ENCODE data around the gene PRKAA2. TPM values are rescaled to one million over a fixed set of nuclear protein-coding genes. Genes with fewer than 3 reads are reported as not detected.
A peak's percentile ranks its signal among the peaks of the same experiment; 100 is the strongest.

Gene PRKAA2
- total and polyA plus RNA-seq, 7 experiments from 2014 or later, result not detected

GRCh38 chr1:56639211-56639610 lies 5.9 kb upstream of the PRKAA2 start:
- H3K9me3 Mint-ChIP-seq, result peaks cover 0 to 5% (median 0%) of the 10 kb centered on the region in 11 donors
- H3K27me3 ChIP-seq (ENCODE audit: control insufficient read depth in 2 of 2, insufficient read depth in 2 of 2, low read length in 2 of 2), result peaks cover 3% of the 10 kb centered on the region in 2 donors
- H3K27ac ChIP-seq (ENCODE audit: low read depth, low read length), result no peak overlapping the region
- H3K27ac Mint-ChIP-seq, result no peak overlapping the region
- ATAC-seq, result no peak
- H3K36me3 Mint-ChIP-seq, result no peaks in the 10 kb centered on the region
- intact Hi-C loops (cut with micrococcal nuclease), result no loop called here
- POLR2A ChIA-PET, result no interaction called here
- CTCF ChIA-PET, result no interaction called here
- H3K4me1 Mint-ChIP-seq, result peaks cover 0 to 4% (median 0%) of the 10 kb centered on the region in 7 donors
- no peak overlapping the region for H3K4me3 Mint-ChIP-seq
- H3K4me1 ChIP-seq (ENCODE audit: control insufficient read depth in 2 of 2, insufficient read depth in 2 of 2, low read length in 2 of 2), result no peaks in the 10 kb centered on the region
- H3K27me3 Mint-ChIP-seq, result peaks cover 22 to 32% (median 23%) of the 10 kb centered on the region in 5 donors
- no peak overlapping the region for H3K4me3 ChIP-seq (ENCODE audit: low read length)
- no peaks in the 10 kb centered on the region for H3K36me3 ChIP-seq (ENCODE audit: control insufficient read depth in 2 of 3, insufficient read depth in 3 of 3, low read length in 3 of 3)
- H3K9me3 ChIP-seq (ENCODE audit: control insufficient read depth in 2 of 3, low read length in 3 of 3), result no peaks in the 10 kb centered on the region
- no peak for DNase-seq

- Histone ChIP-seq H3K4me1 (ENCODE audit: control insufficient read depth in 2 of 2, insufficient read depth in 2 of 2, low read length in 2 of 2) (no peaks in the 10 kb centered on the region), H3K27me3 (ENCODE audit: control insufficient read depth in 2 of 2, insufficient read depth in 2 of 2, low read length in 2 of 2) (peaks cover 7 to 9% of the 10 kb centered on the region in 2 donors), H3K36me3 (ENCODE audit: control insufficient read depth in 2 of 3, insufficient read depth in 3 of 3, low read length in 3 of 3) (no peaks in the 10 kb centered on the region), H3K9me3 (ENCODE audit: control insufficient read depth in 2 of 3, low read length in 3 of 3) (no peaks in the 10 kb centered on the region), H3K27ac (ENCODE audit: low read depth, low read length) (no peak overlapping the region), H3K4me3 (ENCODE audit: low read length) (no peak overlapping the region)
- Mint-ChIP-seq H3K4me3 (peak overlapping the region in 5 of 10 donors; percentile 0 to 64 (median 61)), H3K4me1 (peaks cover 0 to 18% (median 13%) of the 10 kb centered on the region in 7 donors), H3K36me3 (no peaks in the 10 kb centered on the region), H3K27ac (no peak overlapping the region), H3K27me3 (peaks cover 53 to 66% (median 56%) of the 10 kb centered on the region in 5 donors), H3K9me3 (peaks cover 0 to 9% (median 2%) of the 10 kb centered on the region in 11 donors)
- intact Hi-C loops (cut with micrococcal nuclease), result no loop called here
- POLR2A ChIA-PET, result no interaction called here
- CTCF ChIA-PET, result no interaction called here
- ATAC-seq, result no peak
- DNase-seq, result no peak
These were observed 1.5 kb upstream of the PRKAA2 start for GRCh38 chr1:56643661-56644060.

GRCh38 chr1:56644064-56644918 lies 823 bp upstream of the PRKAA2 start:
- DNase-seq (no peak), ATAC-seq (no peak)
- no peak overlapping the region for H3K4me3 ChIP-seq (ENCODE audit: low read length)
- no peak overlapping the region for H3K27ac Mint-ChIP-seq
- H3K27ac ChIP-seq (ENCODE audit: low read depth, low read length), result no peak overlapping the region
- H3K4me1 ChIP-seq (ENCODE audit: control insufficient read depth in 2 of 2, insufficient read depth in 2 of 2, low read length in 2 of 2), result no peaks in the 10 kb centered on the region
- H3K36me3 ChIP-seq (ENCODE audit: control insufficient read depth in 2 of 3, insufficient read depth in 3 of 3, low read length in 3 of 3), result no peaks in the 10 kb centered on the region
- no peaks in the 10 kb centered on the region for H3K9me3 ChIP-seq (ENCODE audit: control insufficient read depth in 2 of 3, low read length in 3 of 3)
- no peaks in the 10 kb centered on the region for H3K36me3 Mint-ChIP-seq
- intact Hi-C loops (cut with micrococcal nuclease), result no loop called here
- POLR2A ChIA-PET, result no interaction called here
- peak overlapping the region in 9 of 10 donors; percentile 0 to 74 (median 56) for H3K4me3 Mint-ChIP-seq
- peaks cover 0 to 14% (median 2%) of the 10 kb centered on the region in 11 donors for H3K9me3 Mint-ChIP-seq
- CTCF ChIA-PET, result no interaction called here
- H3K27me3 ChIP-seq (ENCODE audit: control insufficient read depth in 2 of 2, insufficient read depth in 2 of 2, low read length in 2 of 2), result peaks cover 7 to 9% of the 10 kb centered on the region in 2 donors
- H3K27me3 Mint-ChIP-seq, result peaks cover 57 to 68% (median 60%) of the 10 kb centered on the region in 5 donors
- peaks cover 0 to 18% (median 13%) of the 10 kb centered on the region in 7 donors for H3K4me1 Mint-ChIP-seq

- CTCF ChIA-PET, result no interaction called here
- Histone ChIP-seq H3K4me3 (ENCODE audit: low read length) (no peak overlapping the region), H3K27ac (ENCODE audit: low read depth, low read length) (no peak overlapping the region), H3K36me3 (ENCODE audit: control insufficient read depth in 2 of 3, insufficient read depth in 3 of 3, low read length in 3 of 3) (no peaks in the 10 kb centered on the region), H3K4me1 (ENCODE audit: control insufficient read depth in 2 of 2, insufficient read depth in 2 of 2, low read length in 2 of 2) (no peaks in the 10 kb centered on the region), H3K27me3 (ENCODE audit: control insufficient read depth in 2 of 2, insufficient read depth in 2 of 2, low read length in 2 of 2) (peaks cover 7 to 9% of the 10 kb centered on the region in 2 donors), H3K9me3 (ENCODE audit: control insufficient read depth in 2 of 3, low read length in 3 of 3) (no peaks in the 10 kb centered on the region)
- Mint-ChIP-seq H3K4me3 (peak overlapping the region; percentile 25 to 68 (median 54)), H3K4me1 (peaks cover 0 to 18% (median 13%) of the 10 kb centered on the region in 7 donors), H3K27ac (no peak overlapping the region), H3K9me3 (peaks cover 0 to 15% (median 2%) of the 10 kb centered on the region in 11 donors), H3K27me3 (peaks cover 49 to 61% (median 54%) of the 10 kb centered on the region in 5 donors), H3K36me3 (no peaks in the 10 kb centered on the region)
- POLR2A ChIA-PET, result no interaction called here
- ATAC-seq (no peak), DNase-seq (no peak)
- intact Hi-C loops (cut with micrococcal nuclease), result no loop called here
These were observed 677 bp downstream of the PRKAA2 start for GRCh38 chr1:56645677-56646305.

- ATAC-seq (no peak), DNase-seq (no peak)
- Histone ChIP-seq H3K4me1 (ENCODE audit: control insufficient read depth in 2 of 2, insufficient read depth in 2 of 2, low read length in 2 of 2) (no peaks in the 10 kb centered on the region), H3K36me3 (ENCODE audit: control insufficient read depth in 2 of 3, insufficient read depth in 3 of 3, low read length in 3 of 3) (no peaks in the 10 kb centered on the region), H3K27ac (ENCODE audit: low read depth, low read length) (no peak overlapping the region), H3K27me3 (ENCODE audit: control insufficient read depth in 2 of 2, insufficient read depth in 2 of 2, low read length in 2 of 2) (peaks cover 7 to 9% of the 10 kb centered on the region in 2 donors), H3K9me3 (ENCODE audit: control insufficient read depth in 2 of 3, low read length in 3 of 3) (no peaks in the 10 kb centered on the region), H3K4me3 (ENCODE audit: low read length) (no peak overlapping the region)
- Mint-ChIP-seq H3K4me1 (peaks cover 0 to 18% (median 13%) of the 10 kb centered on the region in 7 donors), H3K27me3 (peaks cover 49 to 61% (median 53%) of the 10 kb centered on the region in 5 donors), H3K4me3 (no peak overlapping the region), H3K9me3 (peaks cover 0 to 15% (median 2%) of the 10 kb centered on the region in 11 donors), H3K27ac (no peak overlapping the region), H3K36me3 (no peaks in the 10 kb centered on the region)
- POLR2A ChIA-PET, result no interaction called here
- CTCF ChIA-PET, result no interaction called here
- intact Hi-C loops (cut with micrococcal nuclease), result no loop called here
These were observed 1.5 kb downstream of the PRKAA2 start for GRCh38 chr1:56646611-56647010.

- no peak overlapping the region for H3K27ac ChIP-seq (ENCODE audit: low read depth, low read length)
- H3K27ac Mint-ChIP-seq, result no peak overlapping the region
- POLR2A ChIA-PET, result no interaction called here
- no peak overlapping the region for H3K4me3 Mint-ChIP-seq
- no peaks in the 10 kb centered on the region for H3K9me3 ChIP-seq (ENCODE audit: control insufficient read depth in 2 of 3, low read length in 3 of 3)
- no peaks in the 10 kb centered on the region for H3K36me3 ChIP-seq (ENCODE audit: control insufficient read depth in 2 of 3, insufficient read depth in 3 of 3, low read length in 3 of 3)
- H3K4me1 ChIP-seq (ENCODE audit: control insufficient read depth in 2 of 2, insufficient read depth in 2 of 2, low read length in 2 of 2), result no peaks in the 10 kb centered on the region
- CTCF ChIA-PET, result no interaction called here
- H3K4me3 ChIP-seq (ENCODE audit: low read length), result no peak overlapping the region
- H3K27me3 ChIP-seq (ENCODE audit: control insufficient read depth in 2 of 2, insufficient read depth in 2 of 2, low read length in 2 of 2), result peaks cover 7 to 9% of the 10 kb centered on the region in 2 donors
- no peak for DNase-seq
- no peak for ATAC-seq
- no peaks in the 10 kb centered on the region for H3K36me3 Mint-ChIP-seq
- H3K27me3 Mint-ChIP-seq, result peaks cover 49 to 56% (median 52%) of the 10 kb centered on the region in 5 donors
- H3K4me1 Mint-ChIP-seq, result peaks cover 0 to 18% (median 13%) of the 10 kb centered on the region in 7 donors
- H3K9me3 Mint-ChIP-seq, result peaks cover 0 to 15% (median 2%) of the 10 kb centered on the region in 11 donors
- intact Hi-C loops (cut with micrococcal nuclease), result no loop called here
These were observed 2.0 kb downstream of the PRKAA2 start for GRCh38 chr1:56647106-56647505.

All from naive thymus-derived CD4-positive, alpha-beta T cell (primary cell).